SK-N-MC (cell line): ENCODE measurements around the gene HBS1L.

Experiments
- EZH2 ChIP-seq: fragments of 200-600 bp; sonication (generic); IDR thresholded peaks from one replicate; pipeline ENCODE4 v1.6.1; 2017; ENCODE audit warnings: antibody characterized with exemption
- FOXP2 ChIP-seq: optimal IDR thresholded peaks from 2 replicates; pipeline ENCODE3; 2011; ENCODE audit warnings: mild to moderate bottlenecking, moderate library complexity; ENCODE audit not compliant: insufficient read depth; ENCODE audit errors: extremely low read length, control extremely low read depth
- POLR2AphosphoS5 ChIP-seq: IDR thresholded peaks from 2 replicates; pipeline ENCODE4 v1.6.1; 2012; ENCODE audit warnings: mild to moderate bottlenecking, low read depth, low read length, borderline replicate concordance

- TF ChIP-seq POLR2AphosphoS5 = no peak
- TF ChIP-seq EZH2 = no peak
- no peak for TF ChIP-seq FOXP2
These were observed 59.1 kb downstream of the HBS1L start for GRCh38 chr6:134995536-134995935.
